A673 (cell line): Measurements from ENCODE around the gene C2orf76. TPM values are rescaled to one million over a fixed set of nuclear protein-coding genes. Genes with fewer than 3 reads are reported as not detected.

ENCODE experiments used
- BruUV-seq: library from RNA; stranded (reverse); fragments of 400-500 nt; replicated peaks from 2 replicates; lab custom pipeline; 2021; lab: Mats Ljungman, UMichigan
- CTCF ChIA-PET: fragments of 300-600 bp; sonication (Branson Sonifier 250); formaldehyde crosslinking; loops from one replicate; lab custom pipeline; 2022; ENCODE audit warnings: antibody characterized with exemption; lab: Charles Lee
- POLR2A ChIA-PET: fragments of 300-600 bp; sonication (Branson Sonifier 250); formaldehyde crosslinking; loops from one replicate; lab custom pipeline; 2022; ENCODE audit warnings: antibody characterized with exemption; ENCODE audit not compliant: low non-redundant PET; lab: Charles Lee
- DNase-seq: peaks from one replicate; pipeline ENCODE4 v3.0.0-alpha.2; 2015; ENCODE audit warnings: low spot score
- H3K27ac ChIP-seq: fragments of 200-600 bp; sonication (generic); 2 replicates; pipeline ENCODE4 v1.5.1; 2016; ENCODE audit warnings: mixed run types, low read depth, mild to moderate bottlenecking, mixed read lengths, antibody characterized with exemption, low read length; ENCODE audit not compliant: poor library complexity, severe bottlenecking
- H3K27me3 ChIP-seq: fragments of 200-600 bp; sonication (generic); replicated peaks from 2 replicates; pipeline ENCODE4 v1.6.1; 2017; ENCODE audit warnings: mixed run types, low read depth, mild to moderate bottlenecking, mixed read lengths, antibody characterized with exemption, low read length; ENCODE audit not compliant: insufficient read depth, poor library complexity
- H3K36me3 ChIP-seq: fragments of 200-600 bp; sonication (generic); 2 replicates; pipeline ENCODE4 v1.6.1; 2016; ENCODE audit warnings: mixed run types, mild to moderate bottlenecking, mixed read lengths, antibody characterized with exemption, low read length; ENCODE audit not compliant: insufficient read depth, poor library complexity, severe bottlenecking
- H3K4me1 ChIP-seq: fragments of 200-600 bp; sonication (generic); 2 replicates; pipeline ENCODE4 v1.6.1; 2017; ENCODE audit warnings: mixed run types, mild to moderate bottlenecking, mixed read lengths, antibody characterized with exemption, low read length; ENCODE audit not compliant: insufficient read depth, poor library complexity, severe bottlenecking
- H3K4me3 ChIP-seq: fragments of 200-600 bp; sonication (generic); 2 replicates; pipeline ENCODE4 v1.5.1; 2016; ENCODE audit warnings: low read depth, mixed run types, mild to moderate bottlenecking, mixed read lengths, low read length; ENCODE audit not compliant: poor library complexity, severe bottlenecking
- H3K9me3 ChIP-seq: fragments of 200-600 bp; sonication (generic); 2 replicates; pipeline ENCODE4 v1.6.1; 2016; ENCODE audit warnings: mixed run types, low read depth, mild to moderate bottlenecking, mixed read lengths, antibody characterized with exemption, low read length; ENCODE audit not compliant: poor library complexity, severe bottlenecking
- EZH2 ChIP-seq: fragments of 200-600 bp; sonication (generic); IDR thresholded peaks from 2 replicates; pipeline ENCODE4 v1.6.1; 2017; ENCODE audit warnings: borderline replicate concordance, low read depth, mild to moderate bottlenecking, mixed read lengths, antibody characterized with exemption, low read length; ENCODE audit not compliant: poor library complexity, severe bottlenecking
- intact Hi-C: fragments of 100-400 bp; cut with micrococcal nuclease; formaldehyde crosslinking; loops from one replicate; pipeline ENCODE4 v1.10.0; 2022; ENCODE audit not compliant: unreplicated experiment
- total RNA-seq: library from RNA; stranded (reverse); gene quantifications from 2 replicates; pipeline ENCODE4 v1.2.3, GENCODE V29; 2021
- TF ChIP-seq, protein P1 (sequence below): fragments of 300-800, 200-600 bp; sonication (generic); conservative IDR thresholded peaks from 2 replicates; pipeline ENCODE4 v1.5.1; 2017; ENCODE audit warnings: low read depth, mild to moderate bottlenecking, antibody characterized with exemption, low read length, moderate library complexity, mixed read lengths

C2orf76 gene
- total RNA-seq, 1 experiment from 2014 or later: 13.4 TPM

DNA sequence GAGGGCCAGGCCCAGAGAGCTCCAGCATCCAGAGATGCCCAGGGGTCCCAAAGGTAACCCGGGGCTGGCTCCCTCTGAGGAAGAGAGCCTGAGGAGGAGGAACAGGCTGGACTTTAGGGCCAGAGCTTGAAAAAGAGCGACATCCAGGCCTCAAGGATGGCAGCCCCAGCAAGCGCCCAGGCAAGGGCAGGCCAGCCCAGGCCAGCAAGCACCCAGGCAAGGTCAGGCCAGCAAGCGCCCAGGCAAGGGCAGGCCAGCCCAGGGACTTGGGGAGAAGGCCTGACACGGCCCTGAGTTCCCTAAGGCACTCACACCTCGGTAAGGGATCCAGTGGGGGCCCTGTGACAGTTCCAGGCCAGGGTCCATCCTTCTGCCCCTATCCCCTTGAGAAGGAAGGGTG lies 30.6 kb upstream of the C2orf76 start:
- TF ChIP-seq, protein P1, sequence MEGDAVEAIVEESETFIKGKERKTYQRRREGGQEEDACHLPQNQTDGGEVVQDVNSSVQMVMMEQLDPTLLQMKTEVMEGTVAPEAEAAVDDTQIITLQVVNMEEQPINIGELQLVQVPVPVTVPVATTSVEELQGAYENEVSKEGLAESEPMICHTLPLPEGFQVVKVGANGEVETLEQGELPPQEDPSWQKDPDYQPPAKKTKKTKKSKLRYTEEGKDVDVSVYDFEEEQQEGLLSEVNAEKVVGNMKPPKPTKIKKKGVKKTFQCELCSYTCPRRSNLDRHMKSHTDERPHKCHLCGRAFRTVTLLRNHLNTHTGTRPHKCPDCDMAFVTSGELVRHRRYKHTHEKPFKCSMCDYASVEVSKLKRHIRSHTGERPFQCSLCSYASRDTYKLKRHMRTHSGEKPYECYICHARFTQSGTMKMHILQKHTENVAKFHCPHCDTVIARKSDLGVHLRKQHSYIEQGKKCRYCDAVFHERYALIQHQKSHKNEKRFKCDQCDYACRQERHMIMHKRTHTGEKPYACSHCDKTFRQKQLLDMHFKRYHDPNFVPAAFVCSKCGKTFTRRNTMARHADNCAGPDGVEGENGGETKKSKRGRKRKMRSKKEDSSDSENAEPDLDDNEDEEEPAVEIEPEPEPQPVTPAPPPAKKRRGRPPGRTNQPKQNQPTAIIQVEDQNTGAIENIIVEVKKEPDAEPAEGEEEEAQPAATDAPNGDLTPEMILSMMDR: no peak
- TF ChIP-seq EZH2: no peak
- Histone ChIP-seq H3K4me3 (no peak overlapping the region), H3K9me3 (no peaks in the 10 kb centered on the region), H3K27ac (no peak overlapping the region), H3K36me3 (no peaks in the 10 kb centered on the region), H3K27me3 (no peaks in the 10 kb centered on the region), H3K4me1 (no peaks in the 10 kb centered on the region)
- ChIA-PET CTCF (interaction anchor here (0.6 kb wide), 1 partner anchor 260 kb away, joined by 6 read pairs; no protein-coding TSS in a partner anchor), POLR2A (no interaction called here)
- BruUV-seq: no TSS peak
- no peak for DNase-seq
- intact Hi-C loops: no loop called here

DNA sequence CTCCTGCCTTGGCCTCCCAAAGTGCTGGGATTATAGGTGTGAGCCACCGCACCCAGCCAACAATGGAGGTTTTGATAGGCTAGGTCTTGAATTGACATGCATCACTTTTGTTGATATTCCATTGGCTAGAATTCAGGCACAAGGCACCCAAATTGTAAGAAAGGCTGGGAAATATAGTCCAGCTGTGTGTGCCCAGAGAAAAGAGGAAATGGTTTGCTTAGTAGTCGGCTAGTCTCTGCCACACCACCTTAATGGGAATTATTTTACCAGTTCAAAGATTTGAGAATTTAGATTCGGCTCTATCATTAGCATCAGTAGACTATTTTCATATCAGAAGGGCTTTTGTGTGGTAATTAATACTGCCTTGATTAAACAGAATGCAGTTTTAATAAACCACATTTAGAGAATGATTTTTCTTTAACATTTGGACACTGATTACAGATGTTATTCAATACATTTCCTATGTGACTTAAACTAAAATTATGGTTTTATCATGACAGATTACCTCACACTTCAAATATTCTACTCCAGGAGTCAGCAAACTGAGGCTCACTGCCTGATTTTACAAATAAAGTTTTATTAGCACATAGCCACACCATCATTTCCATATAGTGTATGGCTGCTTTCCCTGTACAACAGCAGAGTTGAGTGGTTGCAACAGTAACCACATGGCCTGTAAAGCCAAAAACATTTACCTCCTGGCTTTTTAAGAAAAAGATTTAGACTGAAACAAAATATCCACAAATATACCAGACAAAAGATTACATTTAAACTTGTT lies 27.5 kb upstream of the C2orf76 start:
- no TSS peak for BruUV-seq
- Histone ChIP-seq H3K4me1 (peaks cover 13% of the 10 kb centered on the region), H3K9me3 (no peaks in the 10 kb centered on the region), H3K4me3 (no peak overlapping the region), H3K27me3 (no peaks in the 10 kb centered on the region), H3K27ac (no peak overlapping the region), H3K36me3 (no peaks in the 10 kb centered on the region)
- no peak for DNase-seq
- intact Hi-C loops: no loop called here
- POLR2A ChIA-PET: no interaction called here
- TF ChIP-seq EZH2: no peak
- TF ChIP-seq, protein P1: no peak
- CTCF ChIA-PET: no interaction called here

DNA sequence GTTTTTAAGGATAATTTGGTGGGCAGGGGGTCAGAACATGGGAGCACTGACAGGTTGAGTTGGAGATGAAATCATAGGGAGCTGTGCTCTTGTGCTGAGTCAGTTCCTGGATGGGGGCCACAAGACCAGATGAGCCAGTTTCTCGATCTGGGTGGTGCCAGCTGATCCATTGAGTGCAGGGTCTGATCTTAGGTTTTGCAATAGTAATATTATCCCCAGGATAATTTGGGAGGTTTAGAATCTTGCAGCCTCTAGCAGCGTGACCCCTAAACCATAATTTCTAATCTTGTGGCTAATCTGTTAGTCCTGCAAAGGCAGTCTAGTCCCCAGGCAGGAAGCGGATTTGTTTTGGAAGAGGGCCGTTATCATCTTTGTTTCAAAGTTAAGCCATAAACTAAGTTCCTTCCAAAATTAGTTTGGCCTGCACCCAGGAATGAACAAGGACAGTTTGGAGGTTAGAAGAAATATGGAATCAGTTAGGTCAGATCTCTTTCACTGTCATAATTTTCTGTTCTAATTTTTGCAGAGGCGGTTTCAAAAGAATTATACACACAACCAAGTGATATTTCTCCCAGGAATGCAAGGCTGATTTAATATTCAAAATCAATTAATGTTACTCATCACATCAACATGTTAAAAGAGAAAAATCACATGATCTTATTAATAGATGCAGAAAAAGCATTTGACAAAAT lies 23.1 kb upstream of the C2orf76 start:
- peak; percentile 65 for DNase-seq
- TF ChIP-seq EZH2: no peak
- TF ChIP-seq, protein P1: no peak
- Histone ChIP-seq H3K27me3 (no peaks in the 10 kb centered on the region), H3K4me1 (peaks cover 37% of the 10 kb centered on the region), H3K36me3 (no peaks in the 10 kb centered on the region), H3K27ac (peak overlapping the region; percentile 55), H3K9me3 (no peaks in the 10 kb centered on the region), H3K4me3 (no peak overlapping the region)
- no TSS peak for BruUV-seq
- CTCF ChIA-PET: no interaction called here
- POLR2A ChIA-PET: no interaction called here
- intact Hi-C loops: no loop called here
